ENCODE measurements around the gene SLC28A3.

Gene SLC28A3

GRCh38 chr9:84327184-84327583 is 13.4 kb downstream of the SLC28A3 start:
- no peak for TF ChIP-seq CTCF (IDR thresholded peaks at IDR 0.05; ENCODE audit: control insufficient read depth, extremely low read depth, insufficient read depth)
- no peak overlapping the region for H3K4me3 ChIP-seq (ENCODE audit: low read depth, low read length)
- DNase-seq (ENCODE audit: low read depth), result no peak

GRCh38 chr9:84325347-84325973 is 15.1 kb downstream of the SLC28A3 start:
- no peak for DNase-seq (ENCODE audit: low read depth)
- H3K4me3 ChIP-seq (ENCODE audit: low read depth, low read length), result no peak overlapping the region
- no peak for TF ChIP-seq CTCF (IDR thresholded peaks at IDR 0.05; ENCODE audit: control insufficient read depth, extremely low read depth, insufficient read depth)

- no peak for DNase-seq (ENCODE audit: low read depth)
- no peak for TF ChIP-seq CTCF (IDR thresholded peaks at IDR 0.05; ENCODE audit: control insufficient read depth, extremely low read depth, insufficient read depth)
- no peak overlapping the region for H3K4me3 ChIP-seq (ENCODE audit: low read depth, low read length)
Observed at GRCh38 chr9:84324811-84325210, 15.7 kb downstream of the SLC28A3 start.

- H3K4me3 ChIP-seq (ENCODE audit: low read depth, low read length), result no peak overlapping the region
- DNase-seq (ENCODE audit: low read depth), result no peak
- TF ChIP-seq CTCF (IDR thresholded peaks at IDR 0.05; ENCODE audit: control insufficient read depth, extremely low read depth, insufficient read depth), result no peak
Observed at GRCh38 chr9:84323858-84324257, 16.7 kb downstream of the SLC28A3 start.

- no peak for DNase-seq (ENCODE audit: low read depth)
- TF ChIP-seq CTCF (IDR thresholded peaks at IDR 0.05; ENCODE audit: control insufficient read depth, extremely low read depth, insufficient read depth), result no peak
Observed at GRCh38 chr9:84322828-84323227, 17.7 kb downstream of the SLC28A3 start.

GRCh38 chr9:84320231-84320630 is 20.3 kb downstream of the SLC28A3 start:
- TF ChIP-seq CTCF (IDR thresholded peaks at IDR 0.05; ENCODE audit: control insufficient read depth, extremely low read depth, insufficient read depth), result no peak
- H3K4me3 ChIP-seq (ENCODE audit: low read depth, low read length), result no peak overlapping the region
- no peak for DNase-seq (ENCODE audit: low read depth)

More at GRCh38 chr9:84322828-84323227, 17.7 kb downstream of the SLC28A3 start:
- H3K4me3 ChIP-seq (ENCODE audit: low read depth, low read length), result no peak overlapping the region

GRCh38 chr9:84319632-84320031 is 20.9 kb downstream of the SLC28A3 start:
- no peak for DNase-seq (ENCODE audit: low read depth)
- no peak overlapping the region for H3K4me3 ChIP-seq (ENCODE audit: low read depth, low read length)
- no peak for TF ChIP-seq CTCF (IDR thresholded peaks at IDR 0.05; ENCODE audit: control insufficient read depth, extremely low read depth, insufficient read depth)
